OCI-LY3 (cell line): ENCODE measurements around the gene CGREF1.

ENCODE experiments used
- H2AFZ ChIP-seq: fragments of 200-600, 300-600 bp; shearing (Covaris generic); 2 replicates; pipeline ENCODE4 v1.6.0; 2014; ENCODE audit warnings: antibody characterized with exemption, low read depth, low read length
- H3K27ac ChIP-seq: fragments of 200-600, 300-600 bp; sonication (generic); 2 replicates; pipeline ENCODE4 v1.5.1; 2014; ENCODE audit warnings: mild to moderate bottlenecking, low read length, moderate library complexity, mixed read lengths
- H3K27me3 ChIP-seq: fragments of 200-600, 300-600 bp; sonication (generic); 2 replicates; pipeline ENCODE4 v1.6.1; 2014; ENCODE audit warnings: low read depth, low read length, mixed read lengths
- H3K36me3 ChIP-seq: fragments of 200-600, 300-600 bp; sonication (generic); replicated peaks from 2 replicates; pipeline ENCODE3; 2014; ENCODE audit warnings: low read depth, low read length, mixed read lengths
- H3K4me1 ChIP-seq: fragments of 300-600, 200-600 bp; sonication (generic); 2 replicates; pipeline ENCODE4 v1.6.1; 2014; ENCODE audit warnings: low read length, mixed read lengths
- H3K4me2 ChIP-seq: fragments of 200-600, 300-600 bp; sonication (generic); 2 replicates; pipeline ENCODE4 v1.6.1; 2014; ENCODE audit warnings: low read length, mixed read lengths
- H3K4me3 ChIP-seq: fragments of 300-600, 200-600 bp; sonication (generic); 2 replicates; pipeline ENCODE4 v1.5.1; 2014; ENCODE audit warnings: antibody characterized with exemption, mild to moderate bottlenecking, low read length, moderate library complexity
- H3K79me2 ChIP-seq: fragments of 300-600, 200-600 bp; shearing (Covaris generic); 2 replicates; pipeline ENCODE4 v1.6.1; 2014; ENCODE audit warnings: mild to moderate bottlenecking, low read length, mixed read lengths
- H3K9ac ChIP-seq: fragments of 300-600, 200-600 bp; shearing (Covaris generic); 2 replicates; pipeline ENCODE4 v1.6.0; 2014; ENCODE audit warnings: mild to moderate bottlenecking, low read length, moderate library complexity
- H3K9me3 ChIP-seq: fragments of 200-600, 300-600 bp; shearing (Covaris generic); 2 replicates; pipeline ENCODE4 v1.6.1; 2014; ENCODE audit warnings: low read length, mixed read lengths; ENCODE audit not compliant: insufficient read depth
- H4K20me1 ChIP-seq: fragments of 200-600, 300-600 bp; sonication (generic); 2 replicates; pipeline ENCODE4 v1.6.1; 2016; ENCODE audit warnings: low read length, mixed read lengths; ENCODE audit not compliant: insufficient read depth
- EZH2phosphoT487 ChIP-seq: fragments of 200-600 bp; shearing (Covaris generic); IDR thresholded peaks from 2 replicates; pipeline ENCODE4 v1.6.1; 2018; ENCODE audit warnings: antibody characterized with exemption, mixed run types, low read depth
- TF ChIP-seq, protein P1 (sequence below): fragments of 200-600, 300-600 bp; sonication (generic); IDR thresholded peaks from 2 replicates; pipeline ENCODE4 v1.5.1; 2014; ENCODE audit warnings: antibody characterized with exemption, low read length, low read depth

The CGREF1 gene

DNA sequence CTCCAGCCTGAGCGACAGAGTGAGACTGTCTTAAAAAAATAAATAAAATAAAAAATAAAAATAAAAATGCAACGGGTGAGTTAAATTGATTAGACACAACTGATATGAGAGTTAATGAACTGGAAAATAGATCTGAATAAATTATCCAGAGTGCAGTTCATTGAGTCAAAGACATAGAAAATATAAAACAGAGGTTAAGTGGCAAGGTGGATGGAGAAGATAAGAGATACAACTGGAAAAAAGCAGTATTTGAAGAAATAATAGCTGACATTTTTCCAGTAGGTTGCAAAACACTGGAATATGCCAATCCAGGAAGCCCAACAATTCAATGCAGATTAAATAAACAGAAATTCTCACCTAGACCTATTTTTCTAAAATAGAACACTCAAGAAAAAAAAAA is 10.7 kb downstream of the CGREF1 start:
- Histone ChIP-seq H3K9me3 (no peaks in the 10 kb centered on the region), H4K20me1 (no peaks in the 10 kb centered on the region), H3K36me3 (no peaks in the 10 kb centered on the region), H3K79me2 (no peaks in the 10 kb centered on the region), H3K27me3 (no peaks in the 10 kb centered on the region), H3K4me3 (no peak overlapping the region), H3K27ac (no peak overlapping the region), H3K4me1 (no peaks in the 10 kb centered on the region), H2AFZ (no peak overlapping the region), H3K4me2 (no peak overlapping the region), H3K9ac (no peak overlapping the region)
- TF ChIP-seq EZH2phosphoT487 = no peak
- TF ChIP-seq, protein P1, sequence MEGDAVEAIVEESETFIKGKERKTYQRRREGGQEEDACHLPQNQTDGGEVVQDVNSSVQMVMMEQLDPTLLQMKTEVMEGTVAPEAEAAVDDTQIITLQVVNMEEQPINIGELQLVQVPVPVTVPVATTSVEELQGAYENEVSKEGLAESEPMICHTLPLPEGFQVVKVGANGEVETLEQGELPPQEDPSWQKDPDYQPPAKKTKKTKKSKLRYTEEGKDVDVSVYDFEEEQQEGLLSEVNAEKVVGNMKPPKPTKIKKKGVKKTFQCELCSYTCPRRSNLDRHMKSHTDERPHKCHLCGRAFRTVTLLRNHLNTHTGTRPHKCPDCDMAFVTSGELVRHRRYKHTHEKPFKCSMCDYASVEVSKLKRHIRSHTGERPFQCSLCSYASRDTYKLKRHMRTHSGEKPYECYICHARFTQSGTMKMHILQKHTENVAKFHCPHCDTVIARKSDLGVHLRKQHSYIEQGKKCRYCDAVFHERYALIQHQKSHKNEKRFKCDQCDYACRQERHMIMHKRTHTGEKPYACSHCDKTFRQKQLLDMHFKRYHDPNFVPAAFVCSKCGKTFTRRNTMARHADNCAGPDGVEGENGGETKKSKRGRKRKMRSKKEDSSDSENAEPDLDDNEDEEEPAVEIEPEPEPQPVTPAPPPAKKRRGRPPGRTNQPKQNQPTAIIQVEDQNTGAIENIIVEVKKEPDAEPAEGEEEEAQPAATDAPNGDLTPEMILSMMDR = no peak

DNA sequence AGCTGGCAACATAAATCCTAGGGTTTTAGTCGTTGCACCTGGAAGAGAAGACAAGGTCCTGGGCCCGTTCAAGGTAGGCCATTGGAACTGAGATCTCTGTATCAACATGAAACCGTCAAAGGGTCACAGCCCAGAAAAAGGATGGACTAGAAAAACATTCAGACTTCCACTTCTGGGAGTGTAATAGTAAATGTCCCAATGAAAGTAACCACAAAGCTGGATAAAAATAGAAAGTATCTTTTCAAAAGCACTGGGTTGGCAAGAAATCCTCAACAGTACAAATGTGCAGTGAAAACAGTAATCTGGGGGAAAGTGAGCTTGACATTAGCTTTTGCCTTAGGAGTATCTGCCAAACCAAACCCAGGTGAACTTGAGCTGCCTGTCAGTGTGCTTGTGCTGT is 12.9 kb downstream of the CGREF1 start:
- H3K9ac ChIP-seq = no peak overlapping the region
- no peaks in the 10 kb centered on the region for H3K27me3 ChIP-seq
- no peaks in the 10 kb centered on the region for H3K36me3 ChIP-seq
- H3K4me3 ChIP-seq = no peak overlapping the region
- H3K4me2 ChIP-seq = no peak overlapping the region
- H3K79me2 ChIP-seq = no peaks in the 10 kb centered on the region
- no peak for TF ChIP-seq EZH2phosphoT487
- TF ChIP-seq, protein P1 = no peak
- no peaks in the 10 kb centered on the region for H3K4me1 ChIP-seq
- no peaks in the 10 kb centered on the region for H4K20me1 ChIP-seq
- H2AFZ ChIP-seq = no peak overlapping the region
- no peaks in the 10 kb centered on the region for H3K9me3 ChIP-seq
- H3K27ac ChIP-seq = no peak overlapping the region

DNA sequence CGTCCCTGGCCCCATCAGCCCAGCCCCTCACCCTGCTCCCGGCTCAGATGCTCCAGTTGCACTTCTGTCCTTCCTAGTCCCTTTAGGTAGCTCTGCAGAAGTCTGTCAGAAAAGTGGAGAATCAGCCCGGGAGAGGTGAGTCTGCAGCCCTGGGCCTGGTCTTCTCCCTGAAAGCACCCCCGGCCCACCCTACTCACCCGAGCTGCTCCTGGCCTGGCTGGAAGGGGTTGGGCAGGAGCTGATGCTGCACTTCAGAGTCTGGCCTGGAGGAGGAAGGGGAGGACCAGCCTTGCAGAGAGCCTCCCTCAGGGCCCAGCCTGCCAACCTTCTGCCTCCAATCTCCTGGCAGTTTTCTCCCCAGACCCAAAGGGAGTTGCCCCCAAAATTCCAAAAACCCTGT is 16.6 kb downstream of the CGREF1 start:
- H3K4me2 ChIP-seq = no peak overlapping the region
- TF ChIP-seq, protein P1 = no peak
- TF ChIP-seq EZH2phosphoT487 = no peak
- H3K9ac ChIP-seq = no peak overlapping the region
- no peaks in the 10 kb centered on the region for H3K36me3 ChIP-seq
- no peaks in the 10 kb centered on the region for H3K9me3 ChIP-seq
- no peaks in the 10 kb centered on the region for H4K20me1 ChIP-seq
- H3K4me3 ChIP-seq = no peak overlapping the region
- H3K27me3 ChIP-seq = no peaks in the 10 kb centered on the region
- H2AFZ ChIP-seq = no peak overlapping the region
- H3K79me2 ChIP-seq = no peaks in the 10 kb centered on the region
- no peak overlapping the region for H3K27ac ChIP-seq
- H3K4me1 ChIP-seq = no peaks in the 10 kb centered on the region

DNA sequence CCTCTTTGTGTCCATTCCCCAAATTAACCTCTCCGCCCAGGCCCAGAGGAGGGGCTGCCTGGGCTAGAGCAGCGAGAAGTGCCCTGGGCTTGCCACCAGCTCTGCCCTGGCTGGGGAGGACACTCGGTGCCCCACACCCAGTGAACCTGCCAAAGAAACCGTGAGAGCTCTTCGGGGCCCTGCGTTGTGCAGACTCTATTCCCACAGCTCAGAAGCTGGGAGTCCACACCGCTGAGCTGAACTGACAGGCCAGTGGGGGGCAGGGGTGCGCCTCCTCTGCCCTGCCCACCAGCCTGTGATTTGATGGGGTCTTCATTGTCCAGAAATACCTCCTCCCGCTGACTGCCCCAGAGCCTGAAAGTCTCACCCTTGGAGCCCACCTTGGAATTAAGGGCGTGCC is 18.9 kb downstream of the CGREF1 start:
- peaks cover 8% of the 10 kb centered on the region; the same call in 1 of the 2 replicates for H3K4me1 ChIP-seq
- H3K27ac ChIP-seq = no peak overlapping the region
- H3K4me3 ChIP-seq = no peak overlapping the region
- no peaks in the 10 kb centered on the region for H4K20me1 ChIP-seq
- H3K9me3 ChIP-seq = no peaks in the 10 kb centered on the region
- no peak overlapping the region for H3K9ac ChIP-seq
- no peaks in the 10 kb centered on the region for H3K27me3 ChIP-seq
- no peak for TF ChIP-seq EZH2phosphoT487
- TF ChIP-seq, protein P1 = no peak
- no peak overlapping the region for H2AFZ ChIP-seq
- H3K4me2 ChIP-seq = no peak overlapping the region
- H3K36me3 ChIP-seq = no peaks in the 10 kb centered on the region
- H3K79me2 ChIP-seq = no peaks in the 10 kb centered on the region
